ENCODE data around the gene ALAS1. TPM values are rescaled to one million over a fixed set of nuclear protein-coding genes. Genes with fewer than 3 reads are reported as not detected.

The ALAS1 gene
- polyA plus RNA-seq, 1 donor (not counting 4 experiments of a cell fraction or from before 2014, with no cell fraction given), result 74.1 TPM

- dilution Hi-C loops (cut with MboI; ENCODE audit: extremely low pct_ligation_motif_present, low sequenced_read_pairs), result no loop called here
- TF ChIP-seq CTCF (optimal IDR thresholded peaks at IDR 0.05 in 1 of 3, IDR thresholded peaks at IDR 0.05 in 1 of 3, conservative IDR thresholded peaks at IDR 0.05 in 1 of 3; ENCODE audit: extremely low read depth in 1 of 3, insufficient read depth in 2 of 3, low read length in 3 of 3) (no peak), EZH2 (IDR thresholded peaks at IDR 0.05; ENCODE audit: low read length) (no peak)
- Histone ChIP-seq H3K27ac (ENCODE audit: control insufficient read depth, insufficient read depth, low read length) (no peak overlapping the region), H3K4me2 (ENCODE audit: control insufficient read depth, extremely low read depth, insufficient read depth, low read depth, low read length) (no peak overlapping the region), H3K27me3 (ENCODE audit: control insufficient read depth, extremely low read depth, insufficient read depth, low read length) (no peaks in the 10 kb centered on the region), H3K36me3 (ENCODE audit: control insufficient read depth in 2 of 2, extremely low read depth in 1 of 2, insufficient read depth in 2 of 2, low read length in 2 of 2) (no peaks in the 10 kb centered on the region), H3K9me3 (ENCODE audit: control insufficient read depth, low read depth, low read length) (no peaks in the 10 kb centered on the region), H4K20me1 (ENCODE audit: control insufficient read depth, extremely low read depth, insufficient read depth, low read length) (no peaks in the 10 kb centered on the region), H3K79me2 (ENCODE audit: control insufficient read depth, insufficient read depth, low read length) (no peaks in the 10 kb centered on the region), H3K4me3 (ENCODE audit: control insufficient read depth in 2 of 3, extremely low read depth in 1 of 3, insufficient read depth in 2 of 3, low read depth in 1 of 3, low read length in 3 of 3) (no peak overlapping the region), H3K4me1 (ENCODE audit: control insufficient read depth, extremely low read depth, insufficient read depth, low read length) (peaks cover 8% of the 10 kb centered on the region), H3K9ac (ENCODE audit: control insufficient read depth, extremely low read depth, insufficient read depth, low read length) (no peak overlapping the region), H2AFZ (ENCODE audit: control insufficient read depth, low read length) (no peak overlapping the region), H3K9me1 (ENCODE audit: control insufficient read depth, extremely low read depth, insufficient read depth, low read length) (no peaks in the 10 kb centered on the region)
- DNase-seq (ENCODE audit: low read depth, low spot score), result no peak
- no peak for FAIRE-seq
These were observed 16.4 kb upstream of the ALAS1 start for GRCh38 chr3:52181543-52181942.

DNA sequence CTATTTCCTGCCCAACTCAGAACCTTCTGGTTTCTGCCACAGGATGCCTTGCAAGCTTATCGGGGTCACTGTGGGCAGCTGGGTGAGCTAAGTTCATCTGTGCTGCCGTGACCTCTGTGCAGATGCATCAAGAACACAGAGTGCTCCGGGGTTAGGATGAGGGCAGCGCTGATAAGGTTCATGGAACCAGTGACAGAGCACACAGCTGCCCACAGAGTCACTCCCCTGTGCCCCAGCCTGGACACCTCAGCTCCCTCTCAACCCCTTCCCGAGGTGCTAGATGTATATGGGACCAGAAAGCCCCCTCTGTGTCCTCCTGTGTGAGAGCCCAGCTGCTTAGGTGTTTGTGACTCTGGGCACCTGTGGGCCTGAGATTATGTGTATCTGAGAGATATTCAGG, 15.8 kb upstream of the ALAS1 start:
- FAIRE-seq (no peak), DNase-seq (ENCODE audit: low read depth, low spot score) (no peak)
- Histone ChIP-seq H3K4me3 (ENCODE audit: control insufficient read depth in 2 of 3, extremely low read depth in 1 of 3, insufficient read depth in 2 of 3, low read depth in 1 of 3, low read length in 3 of 3) (no peak overlapping the region), H3K36me3 (ENCODE audit: control insufficient read depth in 2 of 2, extremely low read depth in 1 of 2, insufficient read depth in 2 of 2, low read length in 2 of 2) (no peaks in the 10 kb centered on the region), H3K9me3 (ENCODE audit: control insufficient read depth, low read depth, low read length) (no peaks in the 10 kb centered on the region), H3K27me3 (ENCODE audit: control insufficient read depth, extremely low read depth, insufficient read depth, low read length) (no peaks in the 10 kb centered on the region), H2AFZ (ENCODE audit: control insufficient read depth, low read length) (no peak overlapping the region), H3K27ac (ENCODE audit: control insufficient read depth, insufficient read depth, low read length) (no peak overlapping the region), H3K9ac (ENCODE audit: control insufficient read depth, extremely low read depth, insufficient read depth, low read length) (no peak overlapping the region), H3K9me1 (ENCODE audit: control insufficient read depth, extremely low read depth, insufficient read depth, low read length) (no peaks in the 10 kb centered on the region), H4K20me1 (ENCODE audit: control insufficient read depth, extremely low read depth, insufficient read depth, low read length) (no peaks in the 10 kb centered on the region), H3K4me2 (ENCODE audit: control insufficient read depth, extremely low read depth, insufficient read depth, low read depth, low read length) (no peak overlapping the region), H3K4me1 (ENCODE audit: control insufficient read depth, extremely low read depth, insufficient read depth, low read length) (peaks cover 5% of the 10 kb centered on the region), H3K79me2 (ENCODE audit: control insufficient read depth, insufficient read depth, low read length) (no peaks in the 10 kb centered on the region)
- dilution Hi-C loops (cut with MboI; ENCODE audit: extremely low pct_ligation_motif_present, low sequenced_read_pairs), result no loop called here
- TF ChIP-seq EZH2 (IDR thresholded peaks at IDR 0.05; ENCODE audit: low read length) (no peak), CTCF (optimal IDR thresholded peaks at IDR 0.05 in 1 of 3, IDR thresholded peaks at IDR 0.05 in 1 of 3, conservative IDR thresholded peaks at IDR 0.05 in 1 of 3; ENCODE audit: extremely low read depth in 1 of 3, insufficient read depth in 2 of 3, low read length in 3 of 3) (no peak)
